HepG2 (cell line): ENCODE data around the gene ATM.

Experiments used
- ARNT ChIP-seq: fragments of 450-650 bp; IDR thresholded peaks from 2 replicates; pipeline ENCODE4 v1.6.1; 2017
- CBX5 ChIP-seq: sonication (generic); formaldehyde crosslinking; IDR thresholded peaks from 2 replicates; pipeline ENCODE4 v1.4.0; 2020; ENCODE audit warnings: missing genetic modification reagents, borderline replicate concordance
- CTCF ChIP-seq: sonication (generic); formaldehyde crosslinking; IDR thresholded peaks from 2 replicates; pipeline ENCODE4 v1.5.0; 2020; ENCODE audit warnings: mild to moderate bottlenecking, missing genetic modification reagents, moderate library complexity
- EP300 ChIP-seq, 3 experiments: sonication (generic) in 1 of 3; formaldehyde crosslinking in 1 of 3; IDR thresholded peaks; 2 replicates each; pipeline versions ENCODE4 v1.5.1 to v1.6.1; 2011 to 2020; ENCODE audit warnings: low read depth in 2 of 3, low read length in 2 of 3, borderline replicate concordance in 1 of 3, improper control_type of control experiment in 1 of 3, mild to moderate bottlenecking in 1 of 3, missing genetic modification reagents in 1 of 3, moderate library complexity in 1 of 3
- GTF2F1 ChIP-seq: fragments of 150-350 bp; IDR thresholded peaks from 2 replicates; pipeline ENCODE4 v1.6.1; 2014; ENCODE audit warnings: low read length
- HDAC2 ChIP-seq: sonication (generic); formaldehyde crosslinking; IDR thresholded peaks from 2 replicates; pipeline ENCODE4 v1.4.0; 2020; ENCODE audit warnings: missing genetic modification reagents
- PRDM15 ChIP-seq: sonication (generic); formaldehyde crosslinking; IDR thresholded peaks from 2 replicates; pipeline ENCODE4 v1.4.0; 2020; ENCODE audit warnings: missing genetic modification reagents
- RELA ChIP-seq: sonication (generic); formaldehyde crosslinking; IDR thresholded peaks from 2 replicates; pipeline ENCODE4 v1.4.0; 2020; ENCODE audit warnings: missing genetic modification reagents
- SIN3A ChIP-seq: IDR thresholded peaks from 2 replicates; pipeline ENCODE4 v1.6.1; 2011; ENCODE audit warnings: low read depth, mild to moderate bottlenecking, control low read depth, low read length, borderline replicate concordance
- ZEB1 ChIP-seq: IDR thresholded peaks from 2 replicates; pipeline ENCODE4 v1.6.1; 2012; ENCODE audit warnings: mild to moderate bottlenecking, low read depth, inconsistent platforms; ENCODE audit not compliant: insufficient replicate concordance

GRCh38 chr11:108218455-108218854 lies 4.4 kb upstream of the ATM start:
- no peak for TF ChIP-seq ZEB1
- no peak for TF ChIP-seq GTF2F1
- TF ChIP-seq EP300 (IDR thresholded peaks at IDR 0.05; ENCODE audit: low read depth in 2 of 2, low read length in 2 of 2), result no peak
- TF ChIP-seq EP300 (CRISPR knock-in tag; IDR thresholded peaks at IDR 0.05; ENCODE audit: borderline replicate concordance), result no peak
- no peak for TF ChIP-seq HDAC2 (CRISPR knock-in tag)
- no peak for TF ChIP-seq CTCF (CRISPR knock-in tag)
- TF ChIP-seq PRDM15 (CRISPR knock-in tag), result no peak
- no peak for TF ChIP-seq CBX5 (CRISPR knock-in tag)
- no peak for TF ChIP-seq ARNT
- TF ChIP-seq SIN3A, result no peak
- no peak for TF ChIP-seq RELA (CRISPR knock-in tag)
